ENCODE data around the gene LDLRAD4.

The LDLRAD4 gene

DNA sequence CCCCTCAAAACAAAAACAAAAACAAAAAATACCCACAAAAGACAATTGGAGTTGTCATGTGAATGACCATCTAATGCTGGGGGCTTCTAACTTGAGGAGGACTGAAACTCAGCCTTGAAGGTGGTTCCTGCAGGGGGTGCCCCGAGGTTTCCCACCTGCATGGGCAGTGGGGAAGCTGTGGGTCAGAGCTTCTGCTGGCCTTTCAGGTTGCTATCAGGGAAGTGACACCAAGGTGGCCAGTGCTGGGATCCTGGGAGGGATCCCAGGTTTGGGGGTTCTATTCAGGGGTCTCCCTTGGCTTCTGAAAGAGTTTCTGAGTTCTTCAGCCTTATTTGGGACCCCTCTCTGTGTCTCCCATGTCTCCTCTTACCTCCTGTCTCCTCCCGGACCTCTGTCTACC is 62.8 kb downstream of the LDLRAD4 start:
- H3K79me2 ChIP-seq (ENCODE audit: insufficient read depth, low read depth) = no peaks in the 10 kb centered on the region
- no peak overlapping the region for H3K9ac ChIP-seq
- H3K4me1 ChIP-seq (ENCODE audit: low read depth, poor library complexity, severe bottlenecking) = no peaks in the 10 kb centered on the region
- H3K27ac ChIP-seq = no peak overlapping the region
- H2AFZ ChIP-seq (ENCODE audit: low read depth) = no peak overlapping the region
- no peak overlapping the region for H3K4me2 ChIP-seq
- H3K27me3 ChIP-seq (ENCODE audit: insufficient read depth, low read depth) = no peaks in the 10 kb centered on the region
- H3K4me3 ChIP-seq (IDR thresholded peaks at IDR 0.05; ENCODE audit: insufficient read depth, low read depth, low read length) = no peak overlapping the region
- TF ChIP-seq, protein P1, sequence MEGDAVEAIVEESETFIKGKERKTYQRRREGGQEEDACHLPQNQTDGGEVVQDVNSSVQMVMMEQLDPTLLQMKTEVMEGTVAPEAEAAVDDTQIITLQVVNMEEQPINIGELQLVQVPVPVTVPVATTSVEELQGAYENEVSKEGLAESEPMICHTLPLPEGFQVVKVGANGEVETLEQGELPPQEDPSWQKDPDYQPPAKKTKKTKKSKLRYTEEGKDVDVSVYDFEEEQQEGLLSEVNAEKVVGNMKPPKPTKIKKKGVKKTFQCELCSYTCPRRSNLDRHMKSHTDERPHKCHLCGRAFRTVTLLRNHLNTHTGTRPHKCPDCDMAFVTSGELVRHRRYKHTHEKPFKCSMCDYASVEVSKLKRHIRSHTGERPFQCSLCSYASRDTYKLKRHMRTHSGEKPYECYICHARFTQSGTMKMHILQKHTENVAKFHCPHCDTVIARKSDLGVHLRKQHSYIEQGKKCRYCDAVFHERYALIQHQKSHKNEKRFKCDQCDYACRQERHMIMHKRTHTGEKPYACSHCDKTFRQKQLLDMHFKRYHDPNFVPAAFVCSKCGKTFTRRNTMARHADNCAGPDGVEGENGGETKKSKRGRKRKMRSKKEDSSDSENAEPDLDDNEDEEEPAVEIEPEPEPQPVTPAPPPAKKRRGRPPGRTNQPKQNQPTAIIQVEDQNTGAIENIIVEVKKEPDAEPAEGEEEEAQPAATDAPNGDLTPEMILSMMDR (conservative IDR thresholded peaks at IDR 0.05; ENCODE audit: low read depth, low read length) = no peak
- H3K36me3 ChIP-seq (ENCODE audit: insufficient read depth) = no peaks in the 10 kb centered on the region
- H4K20me1 ChIP-seq (ENCODE audit: insufficient read depth) = no peaks in the 10 kb centered on the region

DNA sequence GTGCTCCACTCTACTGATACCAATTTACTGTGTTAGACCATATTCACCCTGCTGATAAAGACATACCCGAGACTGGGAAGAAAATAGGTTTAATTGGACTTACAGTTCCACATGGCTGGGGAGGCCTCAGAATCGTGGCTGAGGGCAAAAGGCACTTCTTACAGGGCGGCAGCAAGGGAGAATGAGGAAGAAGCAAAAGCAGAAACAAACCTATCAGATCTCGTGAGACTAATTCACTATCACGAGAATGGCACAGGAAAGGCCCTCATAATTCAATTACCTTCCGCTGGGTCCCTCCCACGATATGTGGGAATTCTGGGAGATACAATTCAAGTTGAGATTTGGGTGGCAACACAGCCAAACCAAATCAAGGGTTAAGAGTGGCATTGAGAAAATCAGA is 65.2 kb downstream of the LDLRAD4 start:
- TF ChIP-seq, protein P1 (conservative IDR thresholded peaks at IDR 0.05; ENCODE audit: low read depth, low read length) = no peak
- no peaks in the 10 kb centered on the region for H3K79me2 ChIP-seq (ENCODE audit: insufficient read depth, low read depth)
- H3K27me3 ChIP-seq (ENCODE audit: insufficient read depth, low read depth) = no peaks in the 10 kb centered on the region
- no peak overlapping the region for H3K4me2 ChIP-seq
- no peaks in the 10 kb centered on the region for H3K4me1 ChIP-seq (ENCODE audit: low read depth, poor library complexity, severe bottlenecking)
- no peak overlapping the region for H3K9ac ChIP-seq
- no peaks in the 10 kb centered on the region for H3K36me3 ChIP-seq (ENCODE audit: insufficient read depth)
- no peak overlapping the region for H3K27ac ChIP-seq
- no peaks in the 10 kb centered on the region for H4K20me1 ChIP-seq (ENCODE audit: insufficient read depth)
- no peak overlapping the region for H3K4me3 ChIP-seq (IDR thresholded peaks at IDR 0.05; ENCODE audit: insufficient read depth, low read depth, low read length)
- H2AFZ ChIP-seq (ENCODE audit: low read depth) = no peak overlapping the region

DNA sequence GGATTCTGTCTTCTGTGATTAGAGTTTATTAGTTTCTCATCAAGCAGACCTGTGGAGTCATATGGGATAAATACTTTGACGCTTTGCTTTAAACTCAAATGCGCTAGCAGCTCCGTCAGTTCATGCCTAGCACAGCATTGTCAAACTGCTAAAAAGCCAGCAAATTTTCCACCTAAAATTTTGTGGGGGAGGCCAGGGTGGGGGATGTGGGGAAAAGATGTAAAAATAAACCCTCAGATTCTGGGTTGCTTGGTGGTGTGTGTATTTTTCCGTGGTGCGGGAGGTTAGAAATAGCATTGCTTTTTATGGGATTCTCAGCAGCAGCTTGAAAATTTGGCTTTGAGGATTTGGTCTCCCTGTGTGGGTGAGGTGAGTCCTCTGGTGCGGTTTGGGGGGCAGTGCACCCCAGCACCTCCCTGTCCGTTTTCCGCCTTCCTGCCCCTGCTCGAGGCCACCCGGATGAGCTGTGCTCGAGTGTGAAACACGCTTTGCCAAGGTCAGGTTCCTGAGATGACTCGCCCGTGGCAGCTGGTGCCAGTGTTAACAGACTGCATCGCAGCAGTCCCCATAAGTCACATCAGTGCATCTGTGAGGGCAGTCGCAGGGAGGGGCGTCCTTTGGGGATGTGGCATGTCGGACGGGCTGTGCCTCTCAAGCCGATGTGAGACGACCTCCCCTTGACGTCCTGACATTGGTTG is 65.9 kb downstream of the LDLRAD4 start:
- H3K9ac ChIP-seq = no peak overlapping the region
- no peak overlapping the region for H3K4me2 ChIP-seq
- H4K20me1 ChIP-seq (ENCODE audit: insufficient read depth) = no peaks in the 10 kb centered on the region
- TF ChIP-seq, protein P1 (conservative IDR thresholded peaks at IDR 0.05; ENCODE audit: low read depth, low read length) = no peak
- H3K4me3 ChIP-seq (IDR thresholded peaks at IDR 0.05; ENCODE audit: insufficient read depth, low read depth, low read length) = no peak overlapping the region
- H3K27me3 ChIP-seq (ENCODE audit: insufficient read depth, low read depth) = no peaks in the 10 kb centered on the region
- H3K27ac ChIP-seq = no peak overlapping the region
- no peaks in the 10 kb centered on the region for H3K4me1 ChIP-seq (ENCODE audit: low read depth, poor library complexity, severe bottlenecking)
- no peak overlapping the region for H2AFZ ChIP-seq (ENCODE audit: low read depth)
- H3K36me3 ChIP-seq (ENCODE audit: insufficient read depth) = no peaks in the 10 kb centered on the region
- H3K79me2 ChIP-seq (ENCODE audit: insufficient read depth, low read depth) = no peaks in the 10 kb centered on the region

DNA sequence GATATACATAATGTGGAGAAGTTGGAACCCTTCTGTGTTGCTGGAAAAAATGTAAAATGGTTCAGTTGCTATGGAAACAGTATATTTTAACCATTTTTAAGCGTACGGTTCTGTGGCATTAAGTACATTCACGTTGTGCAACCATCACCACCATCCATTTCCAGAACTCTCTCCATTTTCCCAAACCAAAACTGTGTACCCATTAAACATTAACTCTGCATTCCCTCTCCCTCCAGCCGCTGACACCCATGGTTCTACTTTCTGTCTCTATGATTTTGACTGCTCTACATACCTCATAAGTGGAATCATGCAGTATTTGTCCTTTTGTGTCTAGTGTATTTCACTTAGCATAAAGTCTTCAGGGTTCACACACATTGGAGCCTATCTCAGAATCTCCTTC is 67.3 kb downstream of the LDLRAD4 start:
- Histone ChIP-seq H3K27me3 (ENCODE audit: insufficient read depth, low read depth) (no peaks in the 10 kb centered on the region), H3K79me2 (ENCODE audit: insufficient read depth, low read depth) (no peaks in the 10 kb centered on the region), H3K27ac (no peak overlapping the region), H2AFZ (ENCODE audit: low read depth) (no peak overlapping the region), H3K9ac (no peak overlapping the region), H3K4me2 (no peak overlapping the region), H4K20me1 (ENCODE audit: insufficient read depth) (no peaks in the 10 kb centered on the region), H3K4me1 (ENCODE audit: low read depth, poor library complexity, severe bottlenecking) (no peaks in the 10 kb centered on the region), H3K36me3 (ENCODE audit: insufficient read depth) (no peaks in the 10 kb centered on the region), H3K4me3 (IDR thresholded peaks at IDR 0.05; ENCODE audit: insufficient read depth, low read depth, low read length) (no peak overlapping the region)
- TF ChIP-seq, protein P1 (conservative IDR thresholded peaks at IDR 0.05; ENCODE audit: low read depth, low read length) = no peak
